Esophagus mucosa (tissue), 1 donor: ENCODE results near the gene TP53I11. TPM values are rescaled to one million over a fixed set of nuclear protein-coding genes. Genes with fewer than 3 reads are reported as not detected.

Experiments
- ATAC-seq: fragments of 200-7000 bp; cut with Tn5 transposase; one replicate; pipeline ENCODE4 v1.9.1; 2020
- total RNA-seq: library from RNA; stranded (reverse); gene quantifications from one replicate; pipeline ENCODE4 v1.2.4, GENCODE V29; 2023
- donor health status: DM: yes; HTN: yes; CAD: no.

TP53I11 gene
- total RNA-seq, 1 donor from 2014 or later, result 18.1 TPM

GRCh38 chr11:44978274-44978960, 27.7 kb upstream of the TP53I11 start:
- no peak for ATAC-seq

GRCh38 chr11:44977493-44977984, 26.9 kb upstream of the TP53I11 start:
- peak; percentile 11 for ATAC-seq

GRCh38 chr11:44976576-44976975, 25.9 kb upstream of the TP53I11 start:
- no peak for ATAC-seq

GRCh38 chr11:44974402-44975000, 23.8 kb upstream of the TP53I11 start:
- ATAC-seq, result no peak

GRCh38 chr11:44973632-44974401, 23.1 kb upstream of the TP53I11 start:
- ATAC-seq, result no peak

GRCh38 chr11:44972746-44973435, 22.2 kb upstream of the TP53I11 start:
- ATAC-seq, result no peak

- ATAC-seq, result no peak
Observed at GRCh38 chr11:44971185-44971584, 20.5 kb upstream of the TP53I11 start.

GRCh38 chr11:44970293-44970692, 19.6 kb upstream of the TP53I11 start:
- no peak for ATAC-seq

GRCh38 chr11:44969651-44970252, 19.1 kb upstream of the TP53I11 start:
- ATAC-seq, result no peak

- no peak for ATAC-seq
Observed at GRCh38 chr11:44968510-44968909, 17.8 kb upstream of the TP53I11 start.

- ATAC-seq, result peak; percentile 38
Observed at GRCh38 chr11:44967930-44968496, 17.3 kb upstream of the TP53I11 start.

- ATAC-seq, result no peak
Observed at GRCh38 chr11:44966694-44967093, 16.0 kb upstream of the TP53I11 start.

GRCh38 chr11:44964526-44965209, 14.0 kb upstream of the TP53I11 start:
- no peak for ATAC-seq

GRCh38 chr11:44963948-44964347, 13.3 kb upstream of the TP53I11 start:
- no peak for ATAC-seq

GRCh38 chr11:44963136-44963535, 12.5 kb upstream of the TP53I11 start:
- no peak for ATAC-seq

GRCh38 chr11:44962464-44962863, 11.8 kb upstream of the TP53I11 start:
- ATAC-seq, result no peak

- no peak for ATAC-seq
Observed at GRCh38 chr11:44960200-44960845, 9.6 kb upstream of the TP53I11 start.

GRCh38 chr11:44959064-44959463, 8.4 kb upstream of the TP53I11 start:
- no peak for ATAC-seq

GRCh38 chr11:44957776-44958564, 7.3 kb upstream of the TP53I11 start:
- ATAC-seq, result no peak

- no peak for ATAC-seq
Observed at GRCh38 chr11:44957040-44957515, 6.4 kb upstream of the TP53I11 start.
